ENCODE results near the gene SLC1A5.
"Not testable (repeated sequence)": the region's sequence is repeated elsewhere in the genome, so short reads cannot be mapped to it uniquely, and the experiment has no call there.

Gene SLC1A5

DNA sequence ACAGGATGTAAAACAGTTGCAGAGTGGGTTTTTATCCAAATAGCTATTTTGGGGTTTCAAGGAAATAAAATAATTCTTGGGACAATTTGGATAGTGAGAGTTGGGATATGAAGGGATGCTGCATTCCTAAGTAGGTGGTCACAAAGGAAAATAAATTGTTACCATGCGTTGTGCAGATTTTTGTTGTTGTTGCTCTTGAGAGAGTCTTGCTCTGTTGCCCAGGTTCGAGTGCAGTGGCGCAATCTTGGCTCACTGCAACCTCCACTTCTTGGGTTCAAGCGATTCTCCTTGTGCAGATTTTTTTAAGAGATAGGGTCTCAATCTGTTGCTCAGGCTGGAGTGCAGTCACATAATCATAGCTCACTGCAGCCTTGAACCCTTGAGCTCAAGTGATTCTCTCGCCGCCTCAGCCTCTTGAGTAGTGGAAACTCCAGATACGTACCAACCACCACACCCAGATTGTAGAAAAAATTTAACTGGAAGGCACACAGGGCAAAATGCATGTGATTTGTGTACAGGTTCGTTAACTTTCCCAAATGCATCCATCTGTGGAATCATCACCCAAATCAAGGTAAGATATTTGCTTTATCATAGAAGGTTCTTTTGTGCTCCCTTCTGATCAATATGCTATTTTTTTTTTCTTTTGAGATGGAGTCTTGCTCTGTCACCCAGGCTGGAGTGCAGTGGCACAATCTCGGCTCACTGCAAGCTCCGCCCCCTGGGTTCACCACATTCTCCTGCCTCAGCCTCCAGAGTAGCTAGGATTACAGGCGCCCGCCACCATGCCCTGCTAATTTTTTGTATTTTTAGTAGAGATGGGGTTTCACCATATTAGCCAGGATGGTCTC lies 16.0 kb downstream of the SLC1A5 start:
- DNase-seq (ENCODE audit: low read depth): no peak

- DNase-seq (ENCODE audit: low read depth): not testable (repeated sequence)
Measured at GRCh38 chr19:46768746-46769145, 19.6 kb downstream of the SLC1A5 start.

DNA sequence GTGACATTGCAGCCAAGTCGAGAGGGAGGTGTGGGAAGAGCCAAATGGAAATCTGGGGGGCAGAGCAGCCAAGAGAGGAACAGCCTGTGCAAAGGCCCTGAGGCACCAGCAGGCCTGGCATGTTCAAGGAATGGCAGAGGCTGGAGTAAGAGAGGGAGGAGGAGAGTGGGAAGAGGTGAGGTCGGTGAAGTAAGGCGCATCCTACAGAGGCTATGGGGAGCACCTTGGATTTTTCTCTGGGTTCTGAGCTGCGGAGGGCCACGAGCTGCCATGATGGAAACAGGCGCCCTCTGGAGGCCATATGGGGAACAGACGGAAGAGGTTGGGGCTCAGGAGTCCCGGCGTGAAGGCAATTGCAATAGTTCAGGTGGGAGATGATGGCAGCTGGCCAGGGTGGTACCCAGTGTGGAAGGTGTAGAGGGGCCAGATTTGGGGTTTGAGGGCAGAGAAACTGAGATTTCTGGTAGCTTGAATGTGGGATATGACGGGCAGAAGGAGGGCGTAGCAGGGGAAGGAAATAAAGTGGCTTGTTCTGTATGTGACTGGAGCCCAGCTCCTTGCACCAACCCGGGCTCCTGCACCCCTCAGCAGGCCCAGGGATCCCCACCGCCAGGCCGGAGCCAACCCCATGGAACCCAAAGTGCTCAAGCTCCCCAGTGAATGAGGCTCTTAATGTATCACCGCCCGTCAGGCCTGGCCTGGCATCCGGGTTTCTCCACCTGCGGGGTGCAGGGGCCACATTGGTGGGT lies 21.7 kb downstream of the SLC1A5 start:
- DNase-seq (ENCODE audit: low read depth): peak; percentile 46

DNA sequence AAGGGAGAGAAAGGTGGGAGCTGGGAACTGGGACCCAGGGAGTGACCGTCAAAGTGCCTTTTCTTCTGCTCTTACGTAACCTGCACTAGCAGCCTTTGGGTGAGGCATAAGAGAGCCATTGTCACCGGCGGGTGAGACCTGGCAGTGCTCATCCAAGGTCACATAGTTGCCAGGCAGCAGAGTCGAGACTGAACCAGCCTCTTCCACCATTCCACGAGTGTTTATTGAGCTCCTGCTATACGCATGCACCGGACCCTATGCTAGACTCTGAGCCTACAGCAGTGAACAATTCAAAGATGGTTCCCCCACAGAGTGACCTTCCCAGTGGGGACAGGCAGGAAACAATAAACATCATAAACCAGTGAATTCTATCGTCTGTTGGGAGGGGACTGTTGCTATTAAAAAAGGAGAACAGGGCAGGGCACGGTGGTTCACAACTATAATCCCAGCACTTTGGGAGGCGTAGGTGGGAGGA lies 23.5 kb downstream of the SLC1A5 start:
- no peak for DNase-seq (ENCODE audit: low read depth)

DNA sequence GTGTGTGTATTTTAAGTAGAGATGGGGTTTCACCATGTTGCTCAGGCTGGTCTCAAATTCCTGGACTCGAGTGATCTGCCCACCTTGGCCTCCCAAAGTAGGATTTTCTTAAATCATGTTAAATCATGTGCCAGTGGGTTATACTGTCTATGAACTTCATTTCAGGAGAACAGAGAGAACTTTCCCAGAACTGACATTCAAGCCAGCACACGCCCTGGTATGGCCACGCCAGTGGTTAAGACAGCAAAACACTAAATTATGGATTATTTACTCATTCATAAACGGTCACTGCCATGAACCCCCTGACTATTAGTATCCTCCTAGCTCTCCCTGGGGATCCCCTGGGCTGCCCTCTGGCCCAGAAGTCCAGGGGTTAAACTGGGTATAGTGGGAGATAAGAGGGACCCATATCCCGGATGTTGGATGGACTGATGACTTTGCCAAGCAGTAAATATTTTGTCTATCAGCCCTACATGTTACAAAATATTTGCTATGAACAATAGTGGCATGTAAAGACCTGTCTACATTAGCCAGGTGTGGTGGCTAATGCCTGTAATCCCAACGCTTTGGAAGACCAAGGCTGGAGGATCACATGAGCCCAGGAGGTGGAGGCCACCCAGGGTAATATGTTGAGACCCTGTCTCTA lies 26.0 kb downstream of the SLC1A5 start:
- DNase-seq (ENCODE audit: low read depth): no peak

GRCh38 chr19:46761418-46761831 lies 27.0 kb downstream of the SLC1A5 start:
- DNase-seq (ENCODE audit: low read depth): no peak

- not testable (repeated sequence) for DNase-seq (ENCODE audit: low read depth)
Measured at GRCh38 chr19:46760897-46761296, 27.5 kb downstream of the SLC1A5 start.

- DNase-seq (ENCODE audit: low read depth): no peak
Measured at GRCh38 chr19:46760363-46760762, 28.0 kb downstream of the SLC1A5 start.

DNA sequence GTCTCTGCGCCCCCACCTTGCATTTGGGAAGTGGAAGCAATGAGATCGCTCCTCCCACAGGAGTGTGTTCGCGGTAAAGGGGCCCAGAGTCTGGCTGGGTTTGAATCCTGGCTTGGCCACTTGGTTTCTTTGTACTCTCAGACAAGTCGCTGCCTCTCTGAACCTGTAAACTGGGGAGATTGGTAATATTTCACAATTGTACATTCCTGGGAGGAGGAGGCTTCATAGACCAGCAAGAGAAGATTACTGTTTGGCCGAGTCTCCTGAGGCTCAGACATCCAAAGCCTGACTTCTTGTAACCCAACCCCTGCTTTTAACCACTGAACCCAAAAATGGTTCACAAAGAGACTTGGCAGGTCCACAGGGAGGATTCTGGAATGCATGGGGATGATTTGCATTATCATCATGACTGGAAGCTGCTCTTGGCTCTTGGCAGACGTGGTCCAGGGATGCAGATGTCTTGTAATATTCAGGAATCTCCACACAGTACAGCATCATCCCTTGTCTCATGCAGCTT lies 28.5 kb downstream of the SLC1A5 start:
- DNase-seq (ENCODE audit: low read depth): no peak

DNA sequence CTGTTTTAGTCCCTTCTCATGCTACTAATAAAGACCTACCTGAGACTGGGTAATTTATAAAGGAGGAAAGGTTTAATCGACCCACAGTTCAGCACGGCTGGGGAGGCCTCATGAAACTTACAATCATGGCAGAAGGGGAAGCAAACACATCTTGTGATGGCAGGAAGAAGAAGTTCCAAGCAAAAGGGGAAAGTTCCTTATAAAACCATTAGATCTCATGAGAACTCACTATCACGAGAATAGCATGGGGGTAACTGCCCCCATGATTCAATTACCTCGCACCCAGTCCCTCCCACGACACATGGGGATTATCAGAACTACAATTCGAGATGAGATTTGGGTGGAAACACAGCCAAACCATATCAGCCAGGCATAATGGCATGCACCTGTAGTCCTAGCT lies 29.2 kb downstream of the SLC1A5 start:
- no peak for DNase-seq (ENCODE audit: low read depth)

- no peak for DNase-seq (ENCODE audit: low read depth)
Measured at GRCh38 chr19:46756544-46756888, 31.9 kb downstream of the SLC1A5 start.

DNA sequence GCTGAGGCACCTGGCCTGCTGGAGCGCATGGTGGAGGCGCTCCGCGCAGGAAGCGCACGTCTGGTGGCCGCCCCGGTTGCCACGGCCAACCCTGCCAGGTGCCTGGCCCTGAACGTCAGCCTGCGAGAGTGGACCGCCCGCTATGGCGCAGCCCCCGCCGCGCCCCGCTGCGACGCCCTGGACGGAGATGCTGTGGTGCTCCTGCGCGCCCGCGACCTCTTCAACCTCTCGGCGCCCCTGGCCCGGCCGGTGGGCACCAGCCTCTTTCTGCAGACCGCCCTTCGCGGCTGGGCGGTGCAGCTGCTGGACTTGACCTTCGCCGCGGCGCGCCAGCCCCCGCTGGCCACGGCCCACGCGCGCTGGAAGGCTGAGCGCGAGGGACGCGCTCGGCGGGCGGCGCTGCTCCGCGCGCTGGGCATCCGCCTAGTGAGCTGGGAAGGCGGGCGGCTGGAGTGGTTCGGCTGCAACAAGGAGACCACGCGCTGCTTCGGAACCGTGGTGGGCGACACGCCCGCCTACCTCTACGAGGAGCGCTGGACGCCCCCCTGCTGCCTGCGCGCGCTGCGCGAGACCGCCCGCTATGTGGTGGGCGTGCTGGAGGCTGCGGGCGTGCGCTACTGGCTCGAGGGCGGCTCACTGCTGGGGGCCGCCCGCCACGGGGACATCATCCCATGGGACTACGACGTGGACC lies 32.4 kb downstream of the SLC1A5 start:
- no peak for DNase-seq (ENCODE audit: low read depth)

GRCh38 chr19:46755077-46755852 lies 33.1 kb downstream of the SLC1A5 start:
- DNase-seq (ENCODE audit: low read depth): no peak

- DNase-seq (ENCODE audit: low read depth): peak; percentile 63
Measured at GRCh38 chr19:46753420-46754155, 34.8 kb downstream of the SLC1A5 start.

DNA sequence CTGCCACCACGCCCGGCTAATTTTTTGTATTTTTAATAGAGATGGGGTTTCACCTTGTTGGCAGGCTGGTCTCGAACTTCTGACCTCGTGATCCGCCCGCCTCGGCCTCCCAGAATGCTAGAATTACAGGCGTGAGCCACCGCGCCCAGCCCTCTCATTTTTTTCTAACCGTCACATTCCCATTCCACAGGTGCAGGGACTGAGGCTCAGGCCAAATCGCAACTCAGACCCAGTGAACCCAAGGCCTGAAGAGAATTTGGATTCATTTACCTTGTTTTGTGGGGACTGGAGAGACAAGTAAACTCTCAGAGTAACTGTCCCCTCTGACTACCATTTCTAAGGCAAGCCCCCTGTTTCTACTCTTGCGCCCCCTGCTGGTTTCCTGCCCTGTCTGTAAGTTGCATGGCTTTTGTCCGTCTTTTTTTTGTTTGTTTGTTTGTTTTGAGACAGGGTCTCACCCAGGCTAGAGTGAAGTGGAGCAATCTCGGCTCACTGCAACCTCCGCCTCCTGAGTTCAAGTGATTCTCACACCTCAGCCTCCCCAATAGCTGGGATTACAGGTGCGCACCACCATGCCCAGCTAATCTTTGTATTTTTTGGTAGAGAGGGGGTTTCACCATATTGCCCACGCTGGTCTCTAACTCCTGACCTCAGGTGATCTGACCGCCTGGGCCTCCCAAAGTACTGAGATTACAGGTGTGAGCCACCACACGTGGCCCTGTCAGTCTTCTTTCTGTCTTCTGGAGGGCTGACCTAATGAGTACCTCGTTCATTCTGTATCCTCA lies 39.9 kb downstream of the SLC1A5 start:
- DNase-seq (ENCODE audit: low read depth): peak; percentile 69

GRCh38 chr19:46746281-46747057 lies 41.9 kb downstream of the SLC1A5 start, which contains the start of gene STRN4:
STRN4 (minus strand) TSS chr19:46746450; CDS start chr19:46746430, 20 bp downstream.
- peak; percentile 40 for DNase-seq (ENCODE audit: low read depth)

GRCh38 chr19:46745521-46746280 lies 42.7 kb downstream of the SLC1A5 start, which contains the start of gene FKRP:
FKRP (plus strand) TSS chr19:46746057; CDS start chr19:46755451, 9,394 bp downstream.
- no peak for DNase-seq (ENCODE audit: low read depth)

DNA sequence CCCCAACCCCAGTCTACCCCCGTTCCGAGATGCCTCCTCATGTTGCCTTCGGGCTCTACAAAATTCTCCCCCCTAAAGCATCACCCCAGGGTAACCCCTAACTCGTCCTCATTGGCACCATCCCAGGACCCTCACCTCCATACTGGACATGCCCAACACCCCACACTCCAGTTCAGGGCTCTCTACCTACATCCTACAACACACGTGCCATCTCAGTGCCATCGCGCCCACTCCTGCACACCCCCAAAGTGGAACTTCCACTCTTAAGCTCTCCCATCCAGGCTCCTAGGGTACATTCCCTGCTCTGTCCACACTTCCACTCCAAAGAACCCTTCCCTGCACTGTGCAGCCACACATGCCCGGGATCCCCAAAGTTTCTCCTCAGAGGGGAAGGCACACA lies 43.4 kb downstream of the SLC1A5 start:
- DNase-seq (ENCODE audit: low read depth): no peak

Data from T follicular helper cell (primary cell).